Measurements from ENCODE around the gene TMED7.
A peak's percentile ranks its signal among the peaks of the same experiment; 100 is the strongest.
"Not testable (repeated sequence)": the region's sequence is repeated elsewhere in the genome, so short reads cannot be mapped to it uniquely, and the experiment has no call there.

TMED7 gene

GRCh38 chr5:115625579-115626444 is at the start of gene TMED7:
TMED7 (minus strand) TSS chr5:115626036; CDS start chr5:115625792, 244 bp downstream.
- DNase-seq: peak; percentile 100

- DNase-seq: not testable (repeated sequence)
These were observed 48.9 kb upstream of the TMED7 start for GRCh38 chr5:115674782-115675181.

GRCh38 chr5:115673596-115673995 is 47.8 kb upstream of the TMED7 start:
- no peak for DNase-seq

- no peak for DNase-seq
These were observed 46.1 kb upstream of the TMED7 start for GRCh38 chr5:115671939-115672338.

- no peak for DNase-seq
These were observed 40.2 kb upstream of the TMED7 start for GRCh38 chr5:115666023-115666422.

- DNase-seq: no peak
These were observed 35.7 kb upstream of the TMED7 start for GRCh38 chr5:115661563-115661962.

- DNase-seq: no peak
These were observed 35.3 kb upstream of the TMED7 start for GRCh38 chr5:115661101-115661500.

- DNase-seq: no peak
These were observed 32.0 kb upstream of the TMED7 start for GRCh38 chr5:115657881-115658233.

GRCh38 chr5:115657125-115657880 is 31.5 kb upstream of the TMED7 start:
- DNase-seq: no peak

- no peak for DNase-seq
These were observed 30.6 kb upstream of the TMED7 start for GRCh38 chr5:115656404-115656803.

GRCh38 chr5:115655994-115656393 is 30.2 kb upstream of the TMED7 start:
- DNase-seq: no peak

GRCh38 chr5:115649541-115649940 is 23.7 kb upstream of the TMED7 start:
- DNase-seq: no peak

GRCh38 chr5:115648056-115648455 is 22.2 kb upstream of the TMED7 start:
- DNase-seq: no peak

GRCh38 chr5:115645386-115645785 is 19.6 kb upstream of the TMED7 start:
- not testable (repeated sequence) for DNase-seq

- DNase-seq: no peak
These were observed 18.2 kb upstream of the TMED7 start for GRCh38 chr5:115644046-115644445.

- no peak for DNase-seq
These were observed 16.1 kb upstream of the TMED7 start for GRCh38 chr5:115641948-115642347.

- no peak for DNase-seq
These were observed 14.4 kb upstream of the TMED7 start for GRCh38 chr5:115640274-115640673.

- no peak for DNase-seq
These were observed 13.5 kb upstream of the TMED7 start for GRCh38 chr5:115639377-115639776.

GRCh38 chr5:115637507-115637906 is 11.7 kb upstream of the TMED7 start:
- no peak for DNase-seq

GRCh38 chr5:115636008-115636407 is 10.2 kb upstream of the TMED7 start:
- no peak for DNase-seq

GRCh38 chr5:115634343-115635132 is 8.7 kb upstream of the TMED7 start:
- DNase-seq: peak; percentile 90 to 92 (median 92)

GRCh38 chr5:115629903-115630302 is 4.1 kb upstream of the TMED7 start:
- no peak for DNase-seq

- peak; percentile 51 to 70 (median 59) for DNase-seq
These were observed 1.5 kb upstream of the TMED7 start for GRCh38 chr5:115627295-115627865.
